ENCODE measurements around the gene ARSA.
"Not testable (repeated sequence)": the region's sequence is repeated elsewhere in the genome, so short reads cannot be mapped to it uniquely, and the experiment has no call there.

The ARSA gene

DNA sequence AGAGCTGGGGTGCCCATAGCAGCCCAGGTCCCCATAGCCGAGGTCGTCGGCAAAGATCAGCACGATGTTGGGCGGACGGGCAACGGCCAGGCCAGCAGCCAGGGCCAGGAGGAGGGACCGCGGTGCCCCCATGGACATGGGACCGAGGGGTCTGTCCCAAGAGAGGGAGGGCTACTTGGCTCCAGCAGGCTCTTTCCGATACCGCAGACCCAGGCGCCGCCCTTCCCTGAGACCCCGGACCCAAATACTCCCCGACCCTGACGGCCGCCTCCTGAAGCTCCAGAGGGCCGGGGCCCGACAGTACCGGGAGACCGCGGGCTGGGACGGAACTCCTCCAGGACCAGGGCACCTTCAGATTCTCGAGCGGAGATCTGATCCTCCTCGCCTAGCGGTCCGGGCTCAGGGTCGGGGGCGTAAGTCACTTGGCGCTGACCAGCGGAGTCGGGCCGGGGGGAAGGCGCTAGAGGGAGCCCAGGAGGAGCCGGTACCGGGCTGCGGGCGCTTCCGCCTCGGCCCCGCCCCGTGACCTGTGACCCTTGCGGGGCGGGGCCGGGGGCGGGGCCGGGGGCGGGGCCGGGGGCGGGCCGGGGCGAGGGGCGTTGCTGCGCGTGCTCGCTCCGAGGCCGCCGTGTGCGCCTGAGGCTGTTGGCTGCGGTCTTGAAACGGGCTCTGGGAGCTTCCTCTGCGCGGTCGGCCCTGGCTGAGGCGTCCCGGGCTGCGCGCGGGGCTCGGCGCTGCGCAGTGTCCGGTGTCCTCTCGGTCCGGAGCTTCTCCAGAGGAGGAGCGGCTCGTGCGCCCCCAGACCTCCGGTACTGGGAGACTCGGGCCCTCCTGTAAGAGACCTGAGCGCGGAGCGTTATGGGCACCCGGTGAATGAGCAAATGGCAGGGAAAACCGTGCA, at the start of gene ARSA:
ARSA (minus strand) TSS at position 511 of the 901 bp plus-strand sequence; CDS start at position 138, 373 bp downstream.
- peak; percentile 50 for DNase-seq (ENCODE audit: low read depth)

DNA sequence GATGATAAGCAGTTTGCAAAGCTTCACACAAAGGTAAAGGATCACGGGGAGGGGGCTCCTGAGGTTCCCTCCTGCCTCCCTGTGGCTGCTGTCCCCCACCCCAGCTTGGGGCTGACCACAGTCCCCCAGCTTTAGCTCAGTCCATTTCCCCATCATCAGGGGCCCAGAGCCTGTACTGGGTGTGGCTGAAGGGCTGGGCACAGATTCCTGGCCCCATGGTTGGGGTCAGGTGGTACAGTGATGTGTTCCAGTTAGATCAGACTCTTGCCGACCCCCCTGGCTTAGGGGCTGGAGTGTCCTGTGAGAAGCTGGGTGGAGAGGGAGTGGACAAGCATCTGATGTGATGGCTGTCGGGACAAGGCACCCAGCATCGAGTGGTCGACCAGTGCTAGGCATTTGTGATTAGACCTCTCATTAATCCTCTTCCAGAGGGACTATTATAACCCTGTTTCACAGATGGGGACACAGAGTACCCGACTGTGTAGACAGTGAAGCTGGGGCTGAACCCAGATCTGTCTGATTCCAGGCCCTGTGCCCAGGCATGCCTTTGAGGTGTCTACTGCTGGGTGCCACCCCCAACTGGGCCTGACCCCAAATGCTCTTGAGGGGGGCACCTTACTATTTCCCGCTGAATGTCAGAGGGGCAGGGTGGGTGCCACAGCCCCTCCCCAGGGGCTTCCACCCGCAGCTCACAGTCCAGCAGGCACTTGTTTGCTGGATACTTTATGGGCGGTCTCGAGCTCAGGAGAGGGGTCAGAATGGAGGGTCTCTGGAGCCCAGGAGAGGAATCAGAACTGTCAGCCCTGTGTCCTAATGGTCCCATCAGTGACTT, 48.9 kb upstream of the ARSA start:
- no peak for DNase-seq (ENCODE audit: low read depth)

DNA sequence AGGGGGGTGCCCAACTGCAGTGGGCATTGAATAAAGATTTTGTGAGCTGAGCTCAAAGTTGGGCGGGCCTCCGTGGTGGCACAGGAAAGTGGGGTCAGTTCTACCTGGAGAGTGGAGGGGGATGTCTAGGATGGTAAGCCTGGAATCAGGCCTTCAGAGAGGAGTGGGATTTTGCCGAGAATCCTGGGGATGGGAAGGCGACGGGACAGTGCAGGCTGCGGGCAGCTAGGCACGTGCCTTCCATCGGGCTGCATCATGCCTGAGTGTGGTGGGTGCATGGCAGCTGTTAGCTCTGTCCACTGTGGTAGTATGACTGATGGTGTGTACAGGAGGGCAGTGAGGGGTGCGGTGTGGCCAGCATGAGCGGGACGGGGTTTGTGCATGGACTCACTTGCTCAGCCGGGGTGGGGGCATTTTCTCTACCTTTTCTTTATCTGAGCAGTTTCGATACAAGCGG, 48.3 kb upstream of the ARSA start:
- DNase-seq (ENCODE audit: low read depth) = no peak

DNA sequence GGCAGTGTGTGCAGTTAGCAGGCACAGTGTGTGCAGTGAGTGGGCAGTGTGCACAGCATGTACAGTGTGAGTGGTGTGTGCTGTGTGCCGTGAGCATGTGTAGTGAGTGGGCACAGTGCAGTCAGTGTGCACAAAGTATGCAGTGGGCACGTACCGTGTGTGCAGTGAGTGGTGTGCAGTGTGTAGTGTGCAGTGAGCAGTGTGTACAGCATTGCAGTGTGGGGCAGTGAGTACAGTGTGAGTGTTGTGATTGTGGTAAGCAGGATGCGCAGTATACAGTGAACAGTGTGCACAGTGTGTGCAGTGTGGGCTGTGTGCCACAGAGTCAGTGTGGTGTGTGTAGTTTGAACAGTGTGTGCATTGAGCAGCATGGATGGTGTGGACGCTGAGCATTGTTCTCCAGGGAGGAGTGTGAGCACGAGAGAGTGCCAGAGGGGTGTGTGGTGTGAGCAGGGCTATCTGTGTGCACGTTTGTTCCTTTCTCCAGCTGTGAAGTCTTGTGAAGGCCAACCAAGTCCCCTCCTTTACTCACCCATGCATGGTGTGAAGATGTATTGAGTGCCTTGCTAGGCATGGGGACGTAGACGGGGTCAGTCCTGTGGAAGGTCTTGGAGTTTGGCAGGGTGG, 47.7 kb upstream of the ARSA start:
- DNase-seq (ENCODE audit: low read depth) = no peak

DNA sequence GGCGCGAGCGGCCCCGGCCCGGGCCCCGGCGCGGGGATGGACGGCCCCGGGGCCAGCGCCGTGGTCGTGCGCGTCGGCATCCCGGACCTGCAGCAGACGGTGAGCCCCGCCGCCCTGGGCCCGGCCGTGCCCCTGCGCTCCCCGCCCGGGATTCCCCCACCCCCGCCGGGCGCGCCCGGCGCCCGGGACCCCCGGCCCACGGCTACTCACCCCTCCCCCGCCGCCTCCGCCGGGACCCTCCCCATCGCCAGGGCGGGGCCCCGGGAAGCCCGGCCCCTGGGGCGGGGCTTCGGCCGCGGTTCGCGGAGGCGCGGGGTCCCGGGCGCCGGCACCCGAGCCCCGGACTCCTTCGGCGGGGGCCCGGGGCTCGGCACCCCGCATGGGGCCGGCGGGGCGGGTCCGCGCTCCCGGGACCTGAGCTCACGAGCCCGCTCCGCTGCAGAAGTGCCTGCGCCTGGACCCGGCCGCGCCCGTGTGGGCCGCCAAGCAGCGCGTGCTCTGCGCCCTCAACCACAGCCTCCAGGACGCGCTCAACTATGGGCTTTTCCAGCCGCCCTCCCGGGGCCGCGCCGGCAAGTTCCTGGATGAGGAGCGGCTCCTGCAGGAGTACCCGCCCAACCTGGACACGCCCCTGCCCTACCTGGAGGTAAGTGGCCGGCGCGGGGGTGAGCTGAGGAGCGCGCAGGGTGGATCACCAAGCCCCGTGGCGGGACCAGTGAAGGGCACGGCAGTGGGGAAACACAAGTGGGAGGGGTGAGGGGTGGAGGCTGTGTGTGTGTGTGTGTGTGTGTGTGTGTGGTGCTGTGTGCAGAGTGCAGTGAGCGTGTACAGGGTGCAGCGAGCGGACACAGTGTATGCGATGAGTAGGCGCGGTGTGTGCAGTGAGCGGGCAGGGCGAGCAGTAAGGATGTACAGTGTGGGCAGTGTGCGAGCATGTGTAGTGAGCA, 46.9 kb upstream of the ARSA start:
- no peak for DNase-seq (ENCODE audit: low read depth)

GRCh38 chr22:50674130-50674500, 46.2 kb upstream of the ARSA start:
- no peak for DNase-seq (ENCODE audit: low read depth)

DNA sequence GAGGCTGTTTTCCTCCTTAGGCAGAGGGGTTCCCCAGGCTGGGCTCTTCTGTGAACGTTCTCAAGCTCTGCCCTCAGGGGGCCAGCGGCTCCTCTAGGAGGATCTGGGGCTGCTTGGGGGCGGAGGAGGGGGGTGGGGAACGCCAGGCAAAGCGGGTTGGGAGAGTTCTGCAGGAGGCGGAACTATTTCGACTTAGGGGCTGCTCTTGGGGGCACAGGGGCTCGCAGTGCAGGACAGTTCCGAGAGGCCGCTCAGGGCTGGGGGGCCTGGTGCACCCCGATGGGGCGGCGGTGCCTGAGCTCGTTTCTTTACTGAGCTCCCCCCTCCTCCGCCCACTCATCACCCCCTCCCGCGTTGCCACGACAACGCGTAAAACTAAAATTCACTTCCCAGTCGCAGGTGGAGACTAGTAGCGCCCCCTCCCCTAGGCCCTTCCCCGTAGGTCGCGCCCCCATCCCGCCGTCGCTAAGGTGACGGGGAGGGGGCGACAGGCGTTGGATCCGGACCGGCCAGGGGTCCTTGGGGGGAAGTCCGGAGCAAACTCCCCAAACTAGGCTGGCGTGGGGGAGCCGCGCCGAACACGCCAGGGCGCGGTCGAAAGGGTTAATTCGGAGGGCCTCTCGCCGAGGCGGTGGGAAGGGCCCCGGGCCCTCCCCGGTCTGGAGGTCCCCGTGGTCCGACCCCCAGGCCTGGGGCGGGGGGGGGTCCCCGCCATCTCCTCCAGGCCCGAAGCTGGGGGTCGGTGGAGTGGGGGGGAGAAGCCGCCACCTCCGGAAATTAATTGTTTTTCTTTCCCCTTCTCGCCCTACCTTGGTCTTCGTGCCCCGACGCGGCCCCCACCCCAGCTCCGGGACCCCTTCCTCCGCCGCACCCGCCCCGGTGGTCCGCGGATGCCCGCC, 45.5 kb upstream of the ARSA start:
- no peak for DNase-seq (ENCODE audit: low read depth)

DNA sequence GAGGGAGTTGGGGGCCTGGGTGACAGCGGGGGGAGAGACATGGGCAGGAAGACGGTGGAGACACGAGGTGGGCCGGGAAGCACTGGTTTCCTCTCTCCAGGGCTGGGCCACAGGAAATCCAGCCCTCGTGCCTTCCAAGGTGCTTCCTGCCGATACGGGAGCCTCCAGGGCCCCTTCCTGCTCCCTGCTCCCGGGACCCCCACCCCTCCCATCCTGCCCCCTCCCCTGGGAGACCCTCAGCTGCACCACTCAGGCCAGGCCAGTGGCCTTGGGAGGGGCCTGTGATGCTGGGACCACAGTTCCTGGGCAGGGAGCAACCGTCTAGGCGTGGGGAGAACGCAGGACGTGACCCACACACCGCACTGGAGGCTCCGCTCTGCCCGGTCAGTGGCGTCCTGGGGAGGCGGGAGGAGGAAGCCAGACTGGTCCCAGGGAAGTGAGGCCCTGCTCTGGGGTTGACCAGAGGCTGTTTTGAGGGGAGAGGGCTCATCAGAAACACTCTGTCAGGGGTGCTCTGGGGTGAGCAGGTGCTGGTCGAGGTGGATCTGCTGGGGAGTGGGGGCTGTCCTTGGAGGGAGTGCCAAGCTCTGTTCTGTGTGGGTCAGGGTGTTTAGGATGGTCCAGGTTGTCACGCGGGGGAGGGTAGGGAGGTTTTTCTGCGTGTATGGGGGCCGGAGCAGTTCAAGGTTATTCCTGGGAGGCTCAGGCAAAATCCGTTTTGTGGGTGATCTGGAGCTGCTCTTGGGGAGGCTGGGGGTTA, 44.7 kb upstream of the ARSA start, which contains the start of gene SHANK3:
SHANK3 (plus strand) TSS at position 353 of the 760 bp plus-strand sequence.
- no peak for DNase-seq (ENCODE audit: low read depth)

DNA sequence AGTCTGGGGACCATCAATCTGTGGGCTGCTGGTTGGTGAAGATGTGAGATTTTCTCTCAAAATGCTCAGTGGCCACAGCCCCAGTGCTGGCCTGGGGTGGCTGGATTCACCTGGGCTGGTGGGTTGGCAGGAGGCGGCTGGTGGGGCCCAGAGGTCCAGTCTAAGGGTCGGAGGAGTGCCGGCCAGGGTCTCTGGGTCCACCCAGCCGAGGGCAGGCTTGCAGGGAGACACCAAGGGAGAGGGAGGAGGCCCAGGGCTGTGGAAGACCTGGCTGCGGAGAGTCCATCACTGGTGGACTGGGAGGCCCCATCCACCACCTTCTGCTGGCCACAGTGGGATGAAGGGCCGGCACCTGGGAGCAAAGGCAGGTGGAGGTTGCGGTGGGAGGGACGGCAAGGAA, 44.1 kb upstream of the ARSA start:
- no peak for DNase-seq (ENCODE audit: low read depth)

DNA sequence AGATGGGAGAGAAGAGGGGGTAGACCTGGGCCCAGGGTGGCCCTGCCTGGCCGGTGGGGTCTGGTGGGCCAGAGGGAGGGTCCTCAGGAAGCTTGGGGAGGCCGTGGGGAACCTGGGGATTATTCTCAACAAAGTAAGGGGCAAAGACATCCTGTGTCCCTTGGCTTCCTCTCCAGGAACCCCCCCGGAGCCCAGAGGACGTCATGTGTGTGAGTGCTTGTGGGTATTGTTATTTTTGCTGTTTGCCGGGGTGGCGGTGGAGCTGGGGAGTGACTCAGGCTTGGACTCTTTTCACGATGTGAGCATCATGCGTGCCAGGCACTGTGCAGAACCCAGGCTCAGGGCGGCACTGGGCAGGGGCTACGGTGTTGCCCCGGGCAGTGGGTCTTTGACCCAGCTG, 43.7 kb upstream of the ARSA start:
- DNase-seq (ENCODE audit: low read depth) = no peak

DNA sequence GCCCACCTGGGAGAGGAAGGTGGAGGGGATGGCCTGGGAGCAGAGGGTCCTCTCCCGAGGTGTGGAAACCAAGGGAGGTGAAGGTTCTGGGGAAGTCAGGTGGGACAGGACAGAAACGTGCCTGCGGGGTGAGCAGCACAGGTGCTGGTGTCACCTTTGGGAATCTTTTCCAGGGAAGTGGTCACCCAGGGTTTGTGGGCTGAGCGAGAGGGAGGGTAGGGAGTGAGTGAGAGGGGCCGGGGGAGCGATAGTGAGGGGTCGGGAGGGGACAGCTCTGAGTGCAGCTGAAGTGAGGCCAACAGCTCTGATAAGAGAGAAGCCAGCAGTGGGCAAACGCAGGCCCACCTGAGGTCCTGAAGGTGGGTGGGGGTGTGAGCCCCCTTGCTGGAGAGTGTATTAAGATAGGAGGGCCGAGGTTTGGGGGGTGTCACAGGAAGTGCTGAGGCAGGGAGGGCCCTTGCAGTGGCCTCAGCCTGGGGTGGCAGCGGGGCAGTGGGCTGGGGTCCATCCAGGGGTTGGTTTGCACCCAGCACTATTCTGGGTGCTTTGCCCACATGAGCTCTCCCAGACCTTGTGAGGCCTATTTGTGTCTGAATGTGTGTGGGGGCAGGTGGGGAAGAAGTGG, 43.1 kb upstream of the ARSA start:
- DNase-seq (ENCODE audit: low read depth) = no peak

- no peak for DNase-seq (ENCODE audit: low read depth)
Observed at GRCh38 chr22:50670513-50670912, 42.6 kb upstream of the ARSA start.

GRCh38 chr22:50665738-50666137, 37.8 kb upstream of the ARSA start:
- DNase-seq (ENCODE audit: low read depth) = no peak

- no peak for DNase-seq (ENCODE audit: low read depth)
Observed at GRCh38 chr22:50665212-50665611, 37.3 kb upstream of the ARSA start.

- DNase-seq (ENCODE audit: low read depth) = no peak
Observed at GRCh38 chr22:50660306-50660705, 32.4 kb upstream of the ARSA start.

DNA sequence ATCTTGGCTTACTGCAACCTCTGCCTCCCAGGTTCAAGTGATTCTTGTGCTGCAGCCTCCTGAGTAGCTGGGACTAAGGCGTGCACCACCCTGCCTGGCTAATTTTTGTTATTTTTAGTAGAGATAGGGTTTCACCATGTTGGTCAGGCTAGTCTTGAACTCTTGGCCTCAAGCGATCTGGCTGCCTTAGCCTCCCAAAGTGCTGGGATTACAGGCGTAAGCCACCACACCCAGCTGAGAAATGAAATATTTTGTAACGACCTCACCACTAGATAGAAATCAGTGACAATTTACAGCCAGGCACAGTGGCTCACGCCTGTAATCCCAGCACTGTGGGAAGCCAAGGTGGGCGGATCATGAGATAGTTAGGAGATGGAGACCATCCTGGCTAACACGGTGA, 31.8 kb upstream of the ARSA start:
- DNase-seq (ENCODE audit: low read depth) = not testable (repeated sequence)

DNA sequence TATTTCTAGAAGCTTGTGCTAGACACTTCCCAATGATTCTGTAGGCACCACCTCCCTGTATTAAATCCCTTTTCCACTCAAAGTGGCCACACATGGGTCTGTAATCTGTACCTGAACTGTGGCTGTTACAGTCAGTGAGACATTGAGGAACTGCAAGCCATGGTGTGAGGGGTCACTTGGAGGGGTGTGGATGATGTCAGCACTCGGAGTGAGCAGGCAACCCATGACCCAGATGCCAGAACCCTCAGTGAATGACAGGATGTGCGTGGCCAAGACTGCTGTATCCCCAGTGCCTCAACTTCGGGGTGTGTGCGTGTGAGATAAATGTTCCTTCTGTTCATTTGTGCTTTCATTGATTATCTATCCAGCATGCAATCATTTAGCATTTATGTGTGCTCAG, 30.0 kb upstream of the ARSA start:
- DNase-seq (ENCODE audit: low read depth) = no peak

GRCh38 chr22:50656122-50657070, 28.4 kb upstream of the ARSA start:
- no peak for DNase-seq (ENCODE audit: low read depth)

All from activated gamma-delta T cell treated with anti-CD3 and anti-CD28 coated beads, Interleukin-2, amount 50 U/mL, for 16 hours (primary cell).